H1 (cell line): ENCODE results near the gene SOHLH2. TPM values are rescaled to one million over a fixed set of nuclear protein-coding genes. Genes with fewer than 3 reads are reported as not detected.

Experiments used
- CTCF ChIA-PET: fragments of 300-600 bp; sonication (Branson Sonifier 250); formaldehyde crosslinking; loops from one replicate; lab custom pipeline; 2021; ENCODE audit not compliant: partially characterized antibody; lab: Charles Lee
- POLR2A ChIA-PET: fragments of 300-600 bp; sonication (Branson Sonifier 250); formaldehyde crosslinking; loops from one replicate; lab custom pipeline; 2021; ENCODE audit warnings: inconsistent platforms; ENCODE audit not compliant: partially characterized antibody; lab: Charles Lee
- DNase-seq, 2 experiments: peaks; one replicate each; pipeline versions ENCODE4 v3.0.0 to v3.0.0-alpha.2; 2010 to 2022; ENCODE audit warnings: low spot score in 2 of 2, low read depth in 1 of 2, mixed read lengths in 1 of 2
- FAIRE-seq: peaks from 2 replicates; lab custom pipeline; 2011; peaks lifted over from hg19 to GRCh38; lab: Jason Lieb, UNC
- H2AFZ ChIP-seq: 2 replicates; pipeline ENCODE4 v1.8.1; 2012; ENCODE audit warnings: low read length, inconsistent platforms
- H2AK5ac ChIP-seq: 2 replicates; pipeline ENCODE4 v1.6.1; 2013; ENCODE audit warnings: low read depth, low read length
- H2BK120ac ChIP-seq: replicated peaks from 2 replicates; pipeline ENCODE3; 2013; ENCODE audit warnings: low read depth, low read length, inconsistent platforms
- H2BK12ac ChIP-seq: 2 replicates; pipeline ENCODE4 v1.6.1; 2013; ENCODE audit warnings: low read depth, low read length
- H2BK15ac ChIP-seq: 2 replicates; pipeline ENCODE4 v1.6.1; 2013; ENCODE audit warnings: low read length
- H2BK20ac ChIP-seq: 2 replicates; pipeline ENCODE4 v1.6.1; 2013; ENCODE audit warnings: low read length
- H2BK5ac ChIP-seq: 2 replicates; pipeline ENCODE4 v1.6.1; 2013; ENCODE audit warnings: low read depth, low read length
- H3K14ac ChIP-seq: 2 replicates; pipeline ENCODE4 v1.6.1; 2013; ENCODE audit warnings: inconsistent platforms; ENCODE audit not compliant: insufficient read length
- H3K18ac ChIP-seq: 2 replicates; pipeline ENCODE4 v1.6.1; 2013; ENCODE audit warnings: low read length; ENCODE audit errors: extremely low read depth
- H3K23ac ChIP-seq: 2 replicates; pipeline ENCODE4 v1.6.1; 2013; ENCODE audit warnings: inconsistent platforms; ENCODE audit not compliant: insufficient read length
- H3K23me2 ChIP-seq: 2 replicates; pipeline ENCODE4 v1.6.1; 2013; ENCODE audit warnings: low read depth, low read length
- H3K27ac ChIP-seq: 2 replicates; pipeline ENCODE4 v1.6.1; 2011; ENCODE audit warnings: low read depth, low read length, inconsistent platforms
- H3K27me3 ChIP-seq, 4 experiments: replicated peaks in 1 of 4; 1 replicate in 1 of 4; 2 replicates in 3 of 4; pipeline versions ENCODE4 v1.6.1 to v1.8.1; 2011 to 2013; ENCODE audit warnings: low read length in 3 of 4, mild to moderate bottlenecking in 3 of 4, inconsistent platforms in 2 of 4, mixed read lengths in 2 of 4, moderate library complexity in 1 of 4; ENCODE audit not compliant: control insufficient read depth in 3 of 4, insufficient read depth in 3 of 4; ENCODE audit errors: extremely low read depth in 1 of 4
- H3K36me3 ChIP-seq, 4 experiments: 2 replicates each; pipeline versions ENCODE4 v1.6.1 to v1.8.1; 2011 to 2013; ENCODE audit warnings: mild to moderate bottlenecking in 4 of 4, low read length in 3 of 4, moderate library complexity in 2 of 4, control low read depth in 1 of 4, inconsistent platforms in 1 of 4; ENCODE audit not compliant: insufficient read depth in 4 of 4, control insufficient read depth in 2 of 4
- H3K4ac ChIP-seq: replicated peaks from 2 replicates; pipeline ENCODE3; 2013; ENCODE audit warnings: low read length, low read depth, mixed read lengths, inconsistent platforms; ENCODE audit not compliant: insufficient read length
- H3K4me1 ChIP-seq, 4 experiments: replicated peaks in 1 of 4; 1 replicate in 1 of 4; 2 replicates in 3 of 4; pipeline versions ENCODE4 v1.6.1 to v1.8.1; 2011 to 2013; ENCODE audit warnings: low read length in 3 of 4, inconsistent platforms in 2 of 4, mixed read lengths in 1 of 4; ENCODE audit not compliant: insufficient read depth in 4 of 4, control insufficient read depth in 3 of 4
- H3K4me2 ChIP-seq, 2 experiments: 2 replicates each; pipeline versions ENCODE4 v1.6.1 to v1.8.1; 2011 to 2013; ENCODE audit warnings: low read depth in 2 of 2, low read length in 2 of 2, control low read depth in 1 of 2, inconsistent platforms in 1 of 2, mild to moderate bottlenecking in 1 of 2; ENCODE audit not compliant: insufficient read depth in 1 of 2
- H3K4me3 ChIP-seq, 4 experiments: fragments of 200-600, 300-600 bp in 1 of 4; sonication (generic), shearing (Covaris generic), sonication (Bioruptor Twin) in 1 of 4; 2 replicates each; pipeline versions ENCODE4 v1.5.1 to v1.8.1; 2011 to 2016; ENCODE audit warnings: low read length in 4 of 4, low read depth in 3 of 4, control low read depth in 2 of 4, inconsistent platforms in 2 of 4, mild to moderate bottlenecking in 2 of 4, mixed read lengths in 1 of 4, moderate library complexity in 1 of 4; ENCODE audit not compliant: insufficient read depth in 2 of 4; ENCODE audit errors: extremely low read depth in 1 of 4
- H3K56ac ChIP-seq: replicated peaks from 2 replicates; pipeline ENCODE3; 2013; ENCODE audit warnings: low read depth, mild to moderate bottlenecking, mixed read lengths, low read length, inconsistent platforms; ENCODE audit not compliant: insufficient read length
- H3K79me1 ChIP-seq: 2 replicates; pipeline ENCODE4 v1.6.1; 2013; ENCODE audit warnings: low read depth, low read length, control low read depth
- H3K79me2 ChIP-seq, 2 experiments: 2 replicates each; pipeline versions ENCODE4 v1.6.1 to v1.8.1; 2012 to 2013; ENCODE audit warnings: low read length in 2 of 2, mild to moderate bottlenecking in 2 of 2, inconsistent platforms in 1 of 2; ENCODE audit not compliant: insufficient read depth in 2 of 2, control insufficient read depth in 1 of 2
- H3K9ac ChIP-seq, 4 experiments: replicated peaks in 1 of 4; 1 replicate in 1 of 4; 2 replicates in 3 of 4; pipeline versions ENCODE4 v1.6.1 to v1.8.1; 2011 to 2013; ENCODE audit warnings: low read depth in 3 of 4, low read length in 3 of 4, control low read depth in 2 of 4, mild to moderate bottlenecking in 2 of 4, moderate library complexity in 2 of 4, inconsistent platforms in 1 of 4; ENCODE audit errors: extremely low read depth in 1 of 4
- H3K9me3 ChIP-seq, 2 experiments: 2 replicates each; pipeline versions ENCODE4 v1.6.1 to v1.8.1; 2012 to 2013; ENCODE audit warnings: mild to moderate bottlenecking in 2 of 2, moderate library complexity in 2 of 2, control low read depth in 1 of 2, inconsistent platforms in 1 of 2, low read depth in 1 of 2, low read length in 1 of 2, mixed read lengths in 1 of 2; ENCODE audit not compliant: insufficient read depth in 2 of 2
- H4K20me1 ChIP-seq, 2 experiments: replicated peaks in 1 of 2; 2 replicates each; pipeline versions ENCODE3 to v1.8.1; 2011 to 2013; ENCODE audit warnings: inconsistent platforms in 2 of 2, low read length in 2 of 2, mild to moderate bottlenecking in 1 of 2; ENCODE audit not compliant: insufficient read depth in 2 of 2, control insufficient read depth in 1 of 2
- H4K5ac ChIP-seq: 2 replicates; pipeline ENCODE4 v1.6.1; 2013; ENCODE audit warnings: low read length, low read depth, mixed read lengths, inconsistent platforms; ENCODE audit not compliant: insufficient read length
- H4K8ac ChIP-seq: 2 replicates; pipeline ENCODE4 v1.8.0; 2013; ENCODE audit warnings: mild to moderate bottlenecking, moderate library complexity, low read length, inconsistent platforms; ENCODE audit not compliant: insufficient read depth; ENCODE audit errors: extremely low read depth
- H4K91ac ChIP-seq: replicated peaks from 2 replicates; pipeline ENCODE3; 2013; ENCODE audit warnings: low read length, mixed read lengths, inconsistent platforms; ENCODE audit not compliant: insufficient read length
- BACH1 ChIP-seq: IDR thresholded peaks from 2 replicates; pipeline ENCODE4 v1.6.1; 2012; ENCODE audit warnings: low read length, improper control_type of control experiment
- CHD1 ChIP-seq: IDR thresholded peaks from 2 replicates; pipeline ENCODE4 v1.6.1; 2012; ENCODE audit warnings: low read depth, low read length, improper control_type of control experiment
- HDAC2 ChIP-seq, 2 experiments: fragments of 300-600 bp in 1 of 2; sonication (generic) in 1 of 2; IDR thresholded peaks; 2 replicates each; pipeline ENCODE4 v1.6.1; 2011 to 2012; ENCODE audit warnings: low read depth in 2 of 2, low read length in 2 of 2, mild to moderate bottlenecking in 2 of 2, moderate library complexity in 2 of 2, borderline replicate concordance in 1 of 2, inconsistent platforms in 1 of 2
- KDM1A ChIP-seq: fragments of 200-600, 300-600 bp; sonication (generic); IDR thresholded peaks from 2 replicates; pipeline ENCODE4 v1.7.1; 2016; ENCODE audit warnings: mild to moderate bottlenecking, low read length, borderline replicate concordance
- MAX ChIP-seq: IDR thresholded peaks from 2 replicates; pipeline ENCODE4 v1.6.1; 2012; ENCODE audit warnings: inconsistent platforms
- RAD21 ChIP-seq, 2 experiments: IDR thresholded peaks in 1 of 2; conservative IDR thresholded peaks in 1 of 2; 2 replicates each; pipeline ENCODE4 v1.6.1; 2011; ENCODE audit warnings: low read depth in 2 of 2, low read length in 2 of 2, improper control_type of control experiment in 1 of 2, inconsistent platforms in 1 of 2, mild to moderate bottlenecking in 1 of 2, moderate library complexity in 1 of 2
- TBP ChIP-seq: IDR thresholded peaks from 2 replicates; pipeline ENCODE4 v1.6.1; 2011; ENCODE audit warnings: low read depth, low read length, improper control_type of control experiment
- YY1 ChIP-seq: IDR thresholded peaks from 2 replicates; pipeline ENCODE4 v1.6.1; 2011; ENCODE audit warnings: low read depth, mild to moderate bottlenecking, low read length
- WGBS, 2 experiments: shearing (Covaris generic) in 1 of 2; methylation state at CpG; one replicate each; pipeline versions ENCODE4 v1.1.6 to v1.1.7; 2013 to 2015; ENCODE audit warnings: low lambda C conversion rate in 2 of 2, mixed read lengths in 2 of 2, inconsistent platforms in 1 of 2, low coverage in 1 of 2, missing lambda C conversion rate in 1 of 2; ENCODE audit not compliant: insufficient replicate concordance in 2 of 2, insufficient coverage in 1 of 2, insufficient read length in 1 of 2; ENCODE audit errors: extremely low coverage in 1 of 2, missing lambda C conversion rate in 1 of 2; 5-methylcytosine and 5-hydroxymethylcytosine counted together
- polyA plus RNA-seq, 7 experiments: library from polyadenylated mRNA; depleted of rRNA in 3 of 7; stranded (reverse) in 5 of 7; unstranded in 2 of 7; fragments of >200 nt in 5 of 7; fragments of 200-250 nt in 2 of 7; gene quantifications; 1 replicate in 5 of 7; 2 replicates in 1 of 7; 4 replicates in 1 of 7; pipeline versions ENCODE4 v1.2.1 to v1.2.3, GENCODE V29; 2011 to 2013; ENCODE audit warnings: missing spikeins in 2 of 7, mixed read lengths in 2 of 7
- total RNA-seq: library from RNA; stranded (reverse); fragmentation: NEBNext Ultra II Directional; extraction: Animal tissue kit (Norgen Biotek cat#: 25700); gene quantifications from 2 replicates; pipeline ENCODE4 v1.2.1, GENCODE V29; 2021

SOHLH2 gene
- total and polyA plus RNA-seq, 2 of the 8 experiments (the other 6 are each of a cell fraction or from before 2014, with no cell fraction given): 6.8 to 10.3 TPM

- peak overlapping the region; percentile 47 for H2AFZ ChIP-seq
- H2BK15ac ChIP-seq: no peak overlapping the region
- H3K27me3 ChIP-seq: peaks cover 0 to 3% (median 0%) of the 10 kb centered on the region in 4 experiments; a peak in 1 of 7 replicates
- ChIA-PET POLR2A (interaction anchor here (0.5 kb wide), 1 partner anchor 69 kb away, joined by 3 read pairs; no protein-coding TSS in a partner anchor), CTCF (interaction anchor here (1.2 kb wide), 2 partner anchors 12 to 120 kb away, joined by 3 read pairs; no protein-coding TSS in a partner anchor)
- no peak overlapping the region for H3K14ac ChIP-seq
- FAIRE-seq (no peak), DNase-seq (peak in 1 of 2 experiments; percentile 69)
- H3K79me2 ChIP-seq: no peaks in the 10 kb centered on the region
- no peaks in the 10 kb centered on the region for H3K79me1 ChIP-seq
- H3K4me2 ChIP-seq: peak overlapping the region; percentile 61
- no peak overlapping the region for H2BK120ac ChIP-seq
- no peak overlapping the region for H4K91ac ChIP-seq
- H2AK5ac ChIP-seq: no peak overlapping the region
- no peaks in the 10 kb centered on the region for H3K4me1 ChIP-seq
- H3K27ac ChIP-seq: no peak overlapping the region
- no peak overlapping the region for H3K4ac ChIP-seq
- WGBS, 2 experiments: 19% methylated on average over 34 of the region's 35 CpGs; no CpG with 5 or more reads in 1 of the 2 experiments
- peaks cover 3% of the 10 kb centered on the region; the same call in 1 of the 2 replicates for H3K23me2 ChIP-seq
- H4K8ac ChIP-seq: no peak overlapping the region; the same call in 1 of the 2 replicates
- H2BK5ac ChIP-seq: no peak overlapping the region
- peak; percentile 43; the same call in 1 of the 2 replicates for TF ChIP-seq MAX
- no peak for TF ChIP-seq CHD1
- TF ChIP-seq RAD21 (IDR thresholded peaks at IDR 0.05 in 1 of 2, conservative IDR thresholded peaks at IDR 0.05 in 1 of 2; ENCODE audit: low read depth in 2 of 2, low read length in 2 of 2): peak in 1 of 2 experiments; percentile 28; a peak in 1 of 4 replicates
- peak; percentile 39; the same call in 1 of the 2 replicates for TF ChIP-seq TBP
- no peak for TF ChIP-seq BACH1
- TF ChIP-seq YY1: 0 out of 2 replicates have a peak, but pooled peaks have one; percentile 14
- TF ChIP-seq KDM1A: peak; percentile 20; the same call in 1 of the 2 replicates
- 0 out of 4 replicates have a peak, but pooled peaks of 1 of the 2 experiments have one; percentile 40 for TF ChIP-seq HDAC2 (IDR thresholded peaks at IDR 0.05; ENCODE audit: borderline replicate concordance in 1 of 2, low read depth in 2 of 2, low read length in 2 of 2)
- no peak overlapping the region for H3K23ac ChIP-seq
- no peaks in the 10 kb centered on the region for H3K36me3 ChIP-seq
- H3K18ac ChIP-seq: no peak overlapping the region
- H3K4me3 ChIP-seq: peak overlapping the region in 3 of 4 experiments; percentile 17 to 47 (median 18); a peak in 5 of 8 replicates
- no peaks in the 10 kb centered on the region for H4K20me1 ChIP-seq
- no peak overlapping the region for H3K56ac ChIP-seq
- H2BK12ac ChIP-seq: no peak overlapping the region
- H3K9ac ChIP-seq: no peak overlapping the region
- H2BK20ac ChIP-seq: no peak overlapping the region
- 0 out of 4 replicates have a peak, but pooled peaks cover 0 to 2% of the 10 kb centered on the region in 2 experiments for H3K9me3 ChIP-seq
- no peak overlapping the region for H4K5ac ChIP-seq
Observed at GRCh38 chr13:36154567-36155291, 59.6 kb downstream of the SOHLH2 start.
